HG03558 (cell line): ENCODE measurements around the gene RADIL.
"Not testable (repeated sequence)": the region's sequence is repeated elsewhere in the genome, so short reads cannot be mapped to it uniquely, and the experiment has no call there.

ENCODE experiments used
- ATAC-seq: cut with Tn5 transposase; IDR thresholded peaks from one replicate; pipeline ENCODE4 v1.9.1; 2021; ENCODE audit warnings: moderate number of reproducible peaks; ENCODE audit not compliant: unreplicated experiment; ENCODE audit errors: extremely low read depth

RADIL gene

DNA sequence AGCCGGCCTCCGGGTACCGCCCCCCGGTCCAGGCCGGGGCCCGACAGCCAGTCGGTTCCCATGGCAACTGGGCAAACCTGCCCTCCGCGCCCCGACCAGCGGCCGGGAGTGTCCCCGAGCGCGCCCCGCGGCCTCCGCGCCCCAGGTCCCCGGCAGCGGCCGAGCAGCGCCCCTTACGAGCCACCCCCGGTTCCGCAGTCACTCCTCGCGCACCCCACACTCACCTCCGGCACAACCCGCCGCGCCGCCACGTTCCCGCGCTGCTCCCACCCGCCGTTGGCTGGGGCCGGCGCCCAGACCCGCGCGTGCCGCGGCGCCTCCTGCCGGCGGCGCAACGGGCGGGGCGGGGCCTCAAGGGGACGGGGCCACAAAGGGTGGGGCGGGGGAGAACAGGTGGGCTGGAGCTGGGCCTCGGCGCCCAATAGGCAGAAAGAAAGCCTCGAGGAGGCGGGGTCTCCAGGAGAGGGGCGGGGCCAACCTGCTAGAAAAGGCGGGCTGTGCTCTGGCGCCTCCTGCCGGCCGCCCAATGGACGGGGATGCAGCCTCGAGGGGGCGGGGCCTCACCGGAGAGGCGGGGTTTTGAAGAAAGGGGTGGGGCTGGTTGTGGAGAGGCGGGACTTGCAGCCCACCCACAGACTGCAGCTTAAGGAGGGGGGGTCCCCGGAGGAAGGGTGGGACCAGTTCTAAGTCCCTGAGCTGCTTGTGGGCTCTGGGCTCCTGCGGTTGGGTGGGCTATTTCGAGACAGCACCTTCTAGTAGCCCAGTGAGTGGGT, at the start of gene RADIL:
RADIL (minus strand) TSS at position 345 of the 773 bp plus-strand sequence. CDS start 5,577 bp downstream, outside the sequence.
- no peak for ATAC-seq

GRCh38 chr7:4931943-4932342, 48.4 kb upstream of the RADIL start:
- no peak for ATAC-seq

- ATAC-seq, result no peak
Observed at GRCh38 chr7:4929005-4929404, 45.5 kb upstream of the RADIL start.

- ATAC-seq, result no peak
Observed at GRCh38 chr7:4928445-4928844, 44.9 kb upstream of the RADIL start.

DNA sequence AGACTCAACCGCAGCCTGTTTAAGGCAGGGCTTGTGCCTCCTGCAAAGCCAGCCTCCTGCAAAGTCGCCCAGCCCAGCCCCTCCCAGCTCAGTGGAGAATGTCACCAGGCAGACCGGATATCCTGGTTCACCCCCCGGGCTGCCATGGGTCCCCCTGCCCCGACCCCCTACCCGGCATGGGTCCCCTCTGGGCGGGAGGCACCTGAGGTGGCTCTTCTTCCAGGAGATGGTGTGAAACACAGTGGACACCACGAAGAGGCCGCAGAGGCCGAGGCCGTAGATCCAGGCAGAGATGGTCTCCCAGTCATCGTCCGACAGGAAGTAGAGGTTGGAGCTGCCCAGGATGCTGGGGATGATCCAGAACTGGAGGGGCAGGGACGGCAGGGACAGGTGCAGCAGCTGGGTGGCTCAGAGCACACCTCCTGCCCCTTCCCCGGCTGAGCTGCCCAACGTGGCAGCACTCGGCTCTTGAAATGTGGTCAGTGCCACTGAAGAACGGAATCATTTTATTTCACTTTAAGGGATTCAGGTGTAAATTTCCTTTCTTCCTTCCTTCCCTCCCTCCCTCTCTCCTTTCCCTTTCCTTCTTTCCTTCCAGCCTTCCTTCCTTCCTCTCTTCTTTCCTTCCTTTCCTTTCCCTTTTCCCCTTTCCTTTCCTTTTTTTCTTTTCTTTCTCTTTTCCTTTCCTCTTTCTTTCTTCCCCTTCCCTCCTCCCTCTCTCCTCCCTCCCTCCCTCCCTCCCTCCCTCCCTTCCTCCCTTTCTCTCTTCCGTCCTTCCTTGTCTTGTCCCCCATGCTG, 36.7 kb upstream of the RADIL start:
- no peak for ATAC-seq

- no peak for ATAC-seq
Observed at GRCh38 chr7:4916113-4916512, 32.6 kb upstream of the RADIL start.

DNA sequence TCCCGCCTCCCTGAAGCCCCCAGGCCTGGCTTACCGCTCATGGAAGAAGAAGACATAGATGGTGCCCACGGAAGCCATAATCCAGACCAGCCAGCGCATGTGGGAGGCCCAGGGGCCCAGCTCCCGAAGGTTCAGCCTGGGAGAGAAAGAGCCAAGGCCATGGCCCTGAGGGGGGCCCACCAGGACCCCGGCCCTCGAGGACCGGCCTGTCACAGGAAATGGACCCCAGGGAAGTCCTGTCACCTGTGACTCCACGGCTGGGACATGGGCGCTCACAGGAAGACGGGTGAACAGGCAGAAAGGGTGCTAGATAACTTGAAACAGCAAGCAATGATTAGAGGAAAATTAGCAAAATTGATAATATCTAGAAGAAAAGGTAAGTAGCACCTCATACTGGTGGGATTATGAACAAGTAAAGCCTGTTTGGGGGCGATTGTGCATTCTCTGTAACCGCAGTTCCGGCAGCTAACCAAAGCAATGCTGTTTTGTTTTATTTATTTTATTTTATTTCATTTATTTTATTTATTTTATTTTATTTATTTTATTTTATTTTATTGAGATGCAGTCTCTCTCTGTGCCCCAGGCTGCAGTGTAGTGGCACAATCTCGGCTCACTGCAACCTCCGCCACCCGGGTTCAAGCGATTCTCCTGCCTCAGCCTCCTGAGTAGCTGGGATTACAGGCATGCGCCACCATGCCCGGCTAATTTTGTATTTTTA, 27.8 kb upstream of the RADIL start:
- ATAC-seq, result no peak

DNA sequence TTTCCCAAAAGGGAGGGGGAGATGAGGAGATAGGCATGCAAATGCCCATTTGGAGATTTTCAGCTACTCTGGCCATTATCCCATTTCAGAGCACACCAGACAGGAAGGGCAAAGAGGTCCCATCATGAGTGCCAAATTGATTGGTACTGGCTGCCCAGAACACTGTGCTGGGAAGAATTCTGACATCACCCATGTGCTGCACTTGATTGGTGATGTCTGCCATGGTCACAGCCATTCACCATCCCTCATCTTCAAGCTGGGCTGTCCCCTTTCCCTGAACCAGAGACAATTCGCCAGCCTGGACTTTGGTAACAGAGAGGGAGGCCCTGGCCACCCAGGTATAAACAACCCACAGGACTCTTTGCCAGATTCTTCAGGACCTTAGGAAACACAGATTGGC, 23.2 kb upstream of the RADIL start:
- no peak for ATAC-seq

DNA sequence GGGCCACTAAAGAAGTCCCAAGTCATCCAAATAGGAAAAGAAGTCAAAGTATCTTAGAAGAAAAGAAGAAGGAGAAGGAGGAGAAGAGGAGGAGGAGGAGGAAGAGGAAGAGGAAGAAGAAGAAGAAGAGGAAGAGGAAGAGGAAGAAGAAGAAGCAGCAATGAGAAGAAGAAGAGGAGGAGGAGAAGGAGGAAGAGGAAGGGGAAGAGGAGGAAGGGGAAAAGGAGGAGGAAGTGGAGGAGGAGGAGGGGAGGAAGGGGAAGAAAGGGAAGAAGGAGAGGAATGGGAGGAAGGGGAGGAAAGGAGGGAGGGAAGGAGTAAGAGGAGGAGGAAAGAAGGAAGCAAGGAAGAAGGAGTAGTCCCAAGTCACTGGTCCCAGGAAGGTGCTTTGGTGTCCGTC, 21.7 kb upstream of the RADIL start:
- ATAC-seq, result no peak

DNA sequence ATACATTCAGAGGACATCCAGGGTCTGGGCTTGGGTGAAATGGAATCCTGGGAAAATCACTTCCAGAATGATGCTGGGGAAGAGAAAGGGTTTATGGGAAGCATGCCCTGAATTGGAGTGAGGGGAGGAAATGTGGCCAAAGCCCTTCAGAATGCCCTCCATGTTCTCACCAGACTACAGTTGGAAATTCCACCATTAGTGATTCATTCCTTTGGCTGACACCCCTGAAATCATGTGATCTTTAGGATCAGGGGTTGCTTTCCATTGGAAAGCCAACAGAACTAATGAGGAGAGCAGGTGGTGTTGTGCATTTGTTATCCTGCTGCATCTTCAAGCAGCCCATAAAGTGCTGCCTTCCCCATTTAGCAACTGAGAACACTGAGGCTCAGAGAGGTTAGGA, 20.8 kb upstream of the RADIL start:
- ATAC-seq, result no peak

GRCh38 chr7:4895766-4896165, 12.2 kb upstream of the RADIL start:
- no peak for ATAC-seq

GRCh38 chr7:4894482-4894881, 11.0 kb upstream of the RADIL start:
- ATAC-seq, result no peak

DNA sequence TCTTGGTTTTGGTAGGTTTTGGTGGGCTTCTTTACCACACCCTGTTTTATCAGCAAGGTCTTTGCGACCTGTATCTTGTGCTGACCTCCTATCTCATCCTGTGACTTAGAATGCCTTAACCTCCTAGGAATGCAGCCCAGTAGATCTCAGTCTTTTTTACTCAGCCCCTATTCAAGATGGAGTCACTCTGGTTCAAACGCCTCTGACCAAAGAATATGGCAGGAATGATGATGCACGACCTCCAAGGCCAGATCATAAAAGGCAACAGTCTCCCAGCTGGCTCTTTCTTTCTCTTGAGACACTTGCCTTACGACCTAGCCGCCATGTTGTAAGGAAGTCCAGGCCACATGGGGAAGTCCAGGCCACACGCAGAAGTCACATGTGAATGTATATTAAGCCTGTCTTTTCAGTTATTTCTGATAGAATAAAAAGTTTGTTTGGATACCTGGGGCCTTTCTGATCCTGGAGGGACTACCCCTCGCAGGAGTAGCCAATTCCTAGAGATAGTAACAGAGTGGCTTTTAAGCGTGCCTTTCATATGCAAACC, 10.5 kb upstream of the RADIL start:
- no peak for ATAC-seq

GRCh38 chr7:4893188-4893587, 9.7 kb upstream of the RADIL start:
- ATAC-seq, result not testable (repeated sequence)

DNA sequence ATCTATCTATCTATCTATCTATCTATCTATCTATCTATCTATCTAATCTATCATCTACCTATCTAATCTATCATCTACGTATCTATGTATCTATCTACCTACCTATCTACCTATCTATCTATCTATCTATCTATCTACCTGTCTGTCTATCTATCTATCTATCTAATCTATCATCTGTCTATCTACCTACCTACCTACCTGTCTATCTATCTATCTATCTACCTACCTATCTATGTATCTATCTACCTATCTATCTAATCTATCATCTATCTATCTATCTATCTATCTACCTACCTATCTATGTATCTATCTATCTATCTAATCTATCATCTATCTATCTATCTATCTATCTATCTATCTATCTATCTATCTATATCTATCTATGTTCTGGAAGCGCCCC, 8.0 kb upstream of the RADIL start:
- ATAC-seq, result not testable (repeated sequence)

DNA sequence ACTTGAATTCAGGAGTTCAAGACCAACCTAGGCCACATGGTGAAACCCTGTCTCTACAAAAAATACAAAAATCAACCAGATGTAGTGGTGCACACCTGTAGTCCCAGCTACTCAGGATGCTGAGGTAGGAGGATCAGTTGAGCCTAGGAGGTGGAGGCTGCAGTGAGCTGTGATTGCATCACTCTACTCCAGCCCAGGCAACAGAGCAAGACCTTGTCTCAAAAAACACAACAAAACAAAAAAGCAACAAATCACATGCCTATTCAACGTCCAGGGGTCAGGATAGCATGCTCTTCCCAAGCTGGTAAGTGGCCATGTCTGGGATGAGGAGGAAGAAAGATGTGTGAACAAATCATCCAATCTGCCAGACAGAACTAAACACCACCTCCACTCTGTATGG, 6.2 kb upstream of the RADIL start:
- ATAC-seq, result no peak

GRCh38 chr7:4888161-4888560, 4.6 kb upstream of the RADIL start:
- ATAC-seq, result no peak

DNA sequence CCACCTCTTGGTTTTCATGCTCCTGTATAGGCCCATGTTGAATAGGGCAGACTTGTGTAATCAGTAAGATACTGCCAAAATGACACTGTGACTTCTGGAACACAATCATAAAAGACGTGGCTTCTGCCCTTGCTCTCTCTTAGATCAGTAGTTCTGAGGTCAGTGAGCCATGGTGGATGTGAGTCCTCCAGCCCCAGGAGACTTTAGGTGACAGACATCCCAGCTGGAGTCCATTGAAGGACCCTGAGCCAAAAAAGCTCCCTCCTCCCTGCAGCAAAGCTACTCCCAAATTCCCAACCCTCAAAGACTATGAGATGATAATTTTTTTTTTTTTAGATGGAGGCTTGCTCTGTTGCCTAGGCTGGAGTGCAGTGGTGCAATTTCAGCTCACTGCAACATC, 3.2 kb upstream of the RADIL start:
- ATAC-seq, result no peak

GRCh38 chr7:4885317-4885807, 1.8 kb upstream of the RADIL start:
- ATAC-seq, result no peak

DNA sequence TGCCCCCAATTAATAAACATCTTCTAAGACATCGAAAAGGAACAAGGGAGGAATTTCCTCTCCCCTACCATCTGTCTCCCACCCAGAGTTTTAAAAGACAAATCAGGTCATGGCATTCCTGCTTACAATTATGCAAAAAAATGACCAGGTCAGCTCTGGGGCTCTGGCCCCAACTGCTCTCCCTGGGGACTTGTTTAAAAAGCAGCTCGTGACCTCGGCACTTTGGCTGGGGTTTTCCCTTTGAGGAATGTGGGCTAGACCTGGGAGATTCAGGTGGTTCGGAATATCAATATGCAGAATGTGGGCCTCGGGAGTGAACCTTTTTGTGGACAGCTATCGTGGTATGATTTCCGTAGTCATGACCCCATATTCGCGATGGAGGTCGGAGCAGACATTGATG, 648 bp upstream of the RADIL start:
- no peak for ATAC-seq

- ATAC-seq, result no peak
Observed at GRCh38 chr7:4883033-4883371, 514 bp downstream of the RADIL start.
